Middle frontal gyrus (tissue), 1 donor: Measurements from ENCODE around the gene OR4E1.
"Not testable (repeated sequence)": the region's sequence is repeated elsewhere in the genome, so short reads cannot be mapped to it uniquely, and the experiment has no call there.

Experiments
- DNase-seq: peaks from one replicate; pipeline ENCODE4 v3.0.0-alpha.2; 2015; ENCODE audit warnings: low spot score; ENCODE audit errors: extremely low spot score

Gene OR4E1

GRCh38 chr14:21673718-21674117 lies at the start of gene OR4E1:
Gene OR4E1 (minus strand): TSS chr14:21673818. CDS start chr14:21670935, 2,883 bp downstream.
- no peak for DNase-seq

GRCh38 chr14:21721504-21721903 lies 47.9 kb upstream of the OR4E1 start:
- DNase-seq = no peak

- DNase-seq = no peak
These were observed 46.2 kb upstream of the OR4E1 start for GRCh38 chr14:21719841-21720240.

DNA sequence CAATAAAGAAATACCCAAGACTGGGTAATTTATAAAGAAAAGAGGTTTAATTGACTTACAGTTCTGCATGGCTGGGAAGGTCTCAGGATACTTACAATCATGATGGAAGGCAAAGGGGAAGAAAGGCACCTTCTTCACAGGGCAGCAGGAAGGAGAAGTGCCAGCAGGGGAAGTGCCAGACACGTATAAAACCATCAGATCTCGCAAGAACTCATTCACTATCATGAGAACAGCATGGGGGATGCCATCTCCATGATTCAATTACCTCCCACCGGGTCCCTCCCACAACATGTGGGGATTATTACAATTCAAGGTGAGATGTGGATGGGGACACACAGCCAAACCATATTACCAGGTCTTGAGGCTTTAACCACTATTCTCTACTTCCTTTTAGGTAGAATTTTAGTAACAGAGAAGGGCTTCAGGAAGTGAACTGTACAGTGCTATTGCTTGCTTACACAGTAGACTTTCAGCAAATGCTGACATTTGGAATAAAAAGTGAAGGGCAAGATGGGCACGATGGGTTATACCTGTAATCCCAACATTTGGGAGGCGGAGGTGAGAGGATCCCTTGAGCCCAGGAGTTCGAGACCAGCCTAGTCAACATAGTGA lies 40.8 kb upstream of the OR4E1 start:
- no peak for DNase-seq

DNA sequence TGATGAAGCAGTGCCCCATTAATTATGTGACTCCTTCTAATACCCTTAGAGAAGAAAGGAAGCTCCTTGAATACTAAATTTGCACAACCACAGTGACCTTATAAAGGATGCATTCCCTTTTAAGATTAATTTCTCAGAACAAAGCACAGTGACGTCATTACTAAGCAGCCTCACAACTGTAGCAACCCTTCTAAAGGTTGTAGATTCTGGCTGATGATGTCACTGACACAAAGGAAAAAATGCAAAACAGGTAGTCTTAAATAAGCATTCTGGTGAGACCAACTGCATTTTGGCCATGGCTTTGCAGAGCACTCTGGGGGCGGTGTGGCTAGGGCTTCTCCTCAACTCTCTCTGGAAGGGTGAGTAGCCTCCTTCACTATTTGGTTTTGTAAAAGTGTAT lies 38.4 kb upstream of the OR4E1 start:
- no peak for DNase-seq

DNA sequence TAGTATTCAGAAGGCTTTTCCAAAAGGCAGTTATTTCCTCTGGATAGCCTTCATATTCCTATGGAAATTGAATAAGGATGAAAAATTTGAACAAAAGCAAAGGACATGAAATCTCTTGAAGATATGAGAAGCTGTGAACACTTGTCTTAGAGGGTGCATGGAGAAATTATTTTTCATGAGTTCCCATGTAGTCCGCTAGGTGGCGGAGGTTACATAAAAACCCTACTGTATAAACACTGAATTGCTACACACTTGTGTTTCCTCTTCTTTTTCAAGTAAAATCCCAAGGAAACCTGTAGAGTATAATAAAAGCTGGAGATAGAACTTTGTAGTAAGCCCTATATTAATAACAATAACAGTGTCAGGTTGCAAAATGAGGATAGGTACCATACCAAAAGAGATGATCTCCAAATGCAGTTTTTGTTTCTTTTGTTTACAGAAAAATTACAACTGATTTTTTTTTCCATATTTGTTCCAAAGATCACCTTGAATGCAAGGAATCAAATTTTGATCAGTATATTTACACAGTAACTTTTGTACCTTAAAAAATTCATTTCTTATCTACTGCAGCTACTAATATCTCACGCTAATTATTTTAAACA lies 37.8 kb upstream of the OR4E1 start:
- no peak for DNase-seq

DNA sequence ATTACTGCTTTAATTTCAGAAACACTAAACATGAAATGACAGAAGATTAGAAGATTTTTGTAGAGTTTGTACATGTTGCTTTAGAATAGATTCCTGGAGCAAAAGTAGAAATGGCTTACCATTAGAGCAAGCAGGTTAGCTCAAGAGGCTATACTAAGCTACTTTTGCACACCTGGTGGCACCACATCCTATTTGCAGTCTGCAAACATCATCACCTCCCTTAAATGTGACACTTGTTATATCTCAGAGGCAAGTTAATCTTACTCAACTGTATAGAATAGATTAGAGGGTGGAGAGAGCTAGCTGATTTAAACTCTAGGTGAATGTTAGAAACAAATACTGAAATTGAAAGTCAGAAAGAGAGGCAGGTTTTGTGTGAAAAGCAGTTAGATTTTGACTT lies 30.7 kb upstream of the OR4E1 start:
- DNase-seq = no peak

DNA sequence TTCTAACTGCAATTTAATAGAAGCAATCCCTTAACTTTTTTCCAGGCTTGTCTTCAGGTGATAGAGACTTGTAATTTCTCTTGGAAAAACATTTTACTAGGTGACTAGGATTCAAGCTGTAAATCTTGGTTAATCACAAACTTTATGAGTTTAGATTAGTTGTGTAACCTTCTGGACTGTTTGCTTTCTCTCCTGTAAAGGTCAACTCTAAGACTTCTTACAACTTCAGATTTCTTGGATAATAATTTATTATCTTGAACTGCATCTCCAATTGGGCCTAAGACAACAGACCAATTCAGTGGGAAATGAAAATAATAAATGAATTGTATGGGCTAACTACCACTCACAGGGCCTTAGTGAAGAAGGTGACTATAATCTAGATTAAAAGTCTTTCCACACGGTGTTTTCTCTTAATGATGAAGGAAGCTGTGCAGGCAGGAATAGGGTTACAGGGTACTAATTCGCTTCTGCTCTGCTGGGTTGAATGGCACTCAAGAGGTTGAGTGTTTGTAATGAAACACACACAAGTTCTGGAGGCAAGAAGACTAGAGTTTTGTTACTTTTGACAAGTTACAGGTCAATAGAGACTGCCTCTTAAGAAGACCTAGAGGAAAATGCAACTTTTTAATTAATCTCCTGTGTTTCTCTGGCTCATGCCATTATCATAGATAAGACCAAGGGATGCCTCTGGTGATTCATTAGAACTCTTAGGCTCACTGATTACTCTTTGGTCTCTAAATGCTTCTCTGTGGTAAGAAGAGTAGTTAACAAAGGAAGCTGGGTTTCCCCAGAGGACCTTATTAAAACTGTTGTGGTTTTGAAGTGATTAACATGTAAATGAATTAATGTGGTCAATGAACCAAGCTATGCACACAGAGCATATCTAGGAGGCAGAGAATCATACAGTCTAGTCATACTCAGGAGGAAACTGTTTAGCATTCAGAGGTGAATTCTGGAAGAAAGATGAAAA lies 30.0 kb upstream of the OR4E1 start:
- no peak for DNase-seq

GRCh38 chr14:21702316-21702715 lies 28.7 kb upstream of the OR4E1 start:
- DNase-seq = no peak

- no peak for DNase-seq
These were observed 25.9 kb upstream of the OR4E1 start for GRCh38 chr14:21699551-21699950.

GRCh38 chr14:21698538-21698937 lies 24.9 kb upstream of the OR4E1 start:
- DNase-seq = not testable (repeated sequence)

DNA sequence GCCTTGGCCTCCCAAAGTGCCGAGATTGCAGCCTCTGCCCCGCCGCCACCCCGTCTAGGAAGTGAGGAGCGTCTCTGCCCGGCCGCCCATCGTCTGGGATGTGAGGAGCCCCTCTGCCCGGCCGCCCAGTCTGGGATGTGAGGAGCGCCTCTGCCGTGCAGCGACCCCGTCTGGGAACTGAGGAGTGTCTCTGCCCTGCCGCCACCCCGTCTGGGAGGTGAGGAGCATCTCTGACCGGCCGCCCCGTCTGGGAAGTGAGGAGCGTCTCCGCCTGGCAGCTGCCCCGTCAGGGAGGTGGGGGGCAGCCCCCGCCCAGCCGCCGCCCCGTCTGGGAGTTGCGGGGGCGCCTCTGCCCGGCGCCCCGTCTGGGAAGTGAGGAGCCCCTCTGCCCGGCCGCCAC lies 24.0 kb upstream of the OR4E1 start:
- DNase-seq = not testable (repeated sequence)

DNA sequence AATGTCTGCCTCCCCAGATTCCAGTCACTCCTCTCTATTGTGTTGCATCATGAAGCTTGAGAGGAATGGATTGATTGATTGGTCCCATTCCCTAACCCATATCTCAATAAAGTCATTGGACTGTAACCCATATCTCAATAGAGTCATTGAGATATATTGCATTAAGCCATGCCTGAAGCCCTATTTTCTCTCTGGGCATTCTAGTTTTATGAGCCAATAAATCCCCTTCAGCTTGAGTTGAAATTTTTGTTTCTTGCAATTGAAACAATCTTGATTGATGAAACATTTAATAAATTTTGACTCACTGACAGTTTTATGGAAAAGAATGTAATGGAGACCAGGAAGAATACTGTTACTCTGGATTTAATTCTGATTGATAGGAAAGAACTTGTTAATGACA lies 20.8 kb upstream of the OR4E1 start:
- no peak for DNase-seq

GRCh38 chr14:21686468-21686867 lies 12.8 kb upstream of the OR4E1 start:
- no peak for DNase-seq

- no peak for DNase-seq
These were observed 6.5 kb upstream of the OR4E1 start for GRCh38 chr14:21680072-21680471.

GRCh38 chr14:21675566-21675965 lies 1.9 kb upstream of the OR4E1 start:
- no peak for DNase-seq

GRCh38 chr14:21672116-21672515 lies 1.5 kb downstream of the OR4E1 start:
- no peak for DNase-seq

GRCh38 chr14:21671371-21671770 lies 2.2 kb downstream of the OR4E1 start:
- DNase-seq = no peak

DNA sequence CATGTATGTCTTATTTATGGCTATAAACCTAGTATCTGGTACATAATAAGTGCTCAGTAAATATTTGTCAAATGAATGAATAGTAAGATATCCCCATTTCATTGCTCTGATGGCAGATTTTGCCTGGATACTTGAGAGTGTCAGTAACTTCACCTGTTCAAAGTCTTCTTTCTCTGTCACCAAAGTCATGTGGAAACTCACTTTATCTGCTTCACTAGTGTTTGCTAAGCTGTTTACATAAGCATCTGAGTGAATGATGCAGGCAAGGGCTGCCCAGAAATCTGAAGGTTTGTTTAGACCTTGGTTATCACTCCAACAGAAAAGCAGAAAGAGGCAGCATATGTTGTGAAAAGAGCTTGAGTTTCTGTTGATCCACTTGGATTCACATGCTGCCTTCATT lies 4.3 kb downstream of the OR4E1 start:
- DNase-seq = no peak

- DNase-seq = no peak
These were observed 5.2 kb downstream of the OR4E1 start for GRCh38 chr14:21668377-21668776.

DNA sequence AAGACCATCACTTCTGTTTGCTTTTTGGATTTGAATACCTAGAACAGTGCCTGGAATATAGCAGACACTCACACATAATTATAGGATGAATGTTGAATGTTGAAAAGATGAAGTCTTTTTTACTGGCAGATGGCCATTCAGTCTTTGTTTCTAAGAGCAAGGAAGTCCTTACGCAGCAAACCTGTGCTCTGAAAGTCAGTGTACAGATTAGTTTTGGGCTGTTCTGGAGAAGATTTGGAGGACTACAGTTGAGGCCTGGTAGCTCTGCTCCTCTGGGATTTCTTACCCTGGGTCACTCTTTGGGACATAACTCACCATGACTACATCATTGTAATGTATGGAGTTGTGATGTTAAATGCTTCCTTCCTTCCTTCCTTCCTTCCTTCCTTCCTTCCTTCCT lies 16.6 kb downstream of the OR4E1 start:
- DNase-seq = no peak

DNA sequence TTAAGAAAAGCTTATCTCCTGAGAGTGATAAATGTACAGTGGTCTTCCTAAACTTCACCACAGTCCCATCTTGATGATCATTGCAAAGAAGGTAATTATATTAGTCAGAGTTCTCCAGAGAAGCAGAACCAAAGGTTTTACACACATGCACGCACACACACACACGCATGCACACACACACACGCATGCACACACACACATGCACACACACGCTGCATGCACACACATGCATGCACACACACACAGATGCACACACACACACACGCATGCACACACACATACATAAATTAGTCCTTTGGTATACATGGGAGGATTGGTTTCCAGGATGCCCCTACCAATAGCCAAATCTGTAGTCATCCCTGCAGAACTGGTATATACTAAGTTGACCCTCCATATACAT lies 19.4 kb downstream of the OR4E1 start:
- DNase-seq = no peak
